Liver (tissue), 9 donors: ENCODE results near the gene PSMG4. TPM values are rescaled to one million over a fixed set of nuclear protein-coding genes. Genes with fewer than 3 reads are reported as not detected.

Source experiments
- DNase-seq: peaks from one replicate; pipeline ENCODE4 v3.0.0-alpha.2; 2017; ENCODE audit warnings: low spot score
- H3K27ac ChIP-seq, 2 donors: one replicate each; pipeline ENCODE4 v1.7.0; 2013; ENCODE audit warnings: inconsistent platforms in 2 of 2, low read length in 2 of 2, control low read depth in 1 of 2, low read depth in 1 of 2, mild to moderate bottlenecking in 1 of 2
- H3K27me3 ChIP-seq, 4 donors: one replicate each; pipeline versions ENCODE4 v1.6.1 to v1.7.0; 2013; ENCODE audit warnings: low read length in 3 of 4, inconsistent platforms in 1 of 4, mild to moderate bottlenecking in 1 of 4, moderate library complexity in 1 of 4; ENCODE audit not compliant: control insufficient read depth in 4 of 4, insufficient read depth in 4 of 4
- H3K36me3 ChIP-seq, 4 donors: one replicate each; pipeline versions ENCODE4 v1.6.1 to v1.7.0; 2013; ENCODE audit warnings: low read length in 3 of 4, mild to moderate bottlenecking in 3 of 4, low read depth in 1 of 4, moderate library complexity in 1 of 4; ENCODE audit not compliant: control insufficient read depth in 4 of 4, insufficient read depth in 3 of 4
- H3K4me1 ChIP-seq, 4 donors: one replicate each; pipeline versions ENCODE4 v1.6.1 to v1.7.0; 2013; ENCODE audit warnings: low read length in 3 of 4, mild to moderate bottlenecking in 3 of 4, moderate library complexity in 1 of 4; ENCODE audit not compliant: control insufficient read depth in 4 of 4, insufficient read depth in 4 of 4
- H3K4me3 ChIP-seq, 3 donors: one replicate each; pipeline versions ENCODE4 v1.6.1 to v1.7.0; 2013; ENCODE audit warnings: low read length in 3 of 3, control low read depth in 1 of 3, low read depth in 1 of 3, mild to moderate bottlenecking in 1 of 3
- H3K9ac ChIP-seq, 2 donors: one replicate each; pipeline ENCODE4 v1.7.0; 2013; ENCODE audit warnings: low read length in 2 of 2, mild to moderate bottlenecking in 2 of 2, moderate library complexity in 2 of 2, control low read depth in 1 of 2, low read depth in 1 of 2
- H3K9me3 ChIP-seq, 4 donors: one replicate each; pipeline versions ENCODE4 v1.6.1 to v1.7.0; 2013; ENCODE audit warnings: low read length in 3 of 4; ENCODE audit not compliant: control insufficient read depth in 4 of 4
- EGR1 ChIP-seq, 2 donors: IDR thresholded peaks; 2 replicates each; pipeline ENCODE4 v1.6.1; 2016 to 2018; ENCODE audit warnings: antibody characterized with exemption in 2 of 2, low read depth in 2 of 2
- FOXA1 ChIP-seq: IDR thresholded peaks from 2 replicates; pipeline ENCODE4 v1.6.1; 2016; ENCODE audit warnings: antibody characterized with exemption
- GABPA ChIP-seq, 2 donors: IDR thresholded peaks in 1 of 2; conservative IDR thresholded peaks in 1 of 2; 2 replicates each; pipeline ENCODE4 v1.6.1; 2016; ENCODE audit warnings: antibody characterized with exemption in 2 of 2, mild to moderate bottlenecking in 1 of 2, moderate library complexity in 1 of 2
- HNF4A ChIP-seq, 2 donors: conservative IDR thresholded peaks; 2 replicates each; pipeline ENCODE4 v1.6.1; 2016; ENCODE audit warnings: antibody characterized with exemption in 2 of 2, mild to moderate bottlenecking in 2 of 2
- HNF4G ChIP-seq: IDR thresholded peaks from 2 replicates; pipeline ENCODE4 v1.6.1; 2016; ENCODE audit warnings: antibody characterized with exemption
- JUND ChIP-seq, 2 donors: IDR thresholded peaks; 2 replicates each; pipeline ENCODE4 v1.6.1; 2016; ENCODE audit warnings: antibody characterized with exemption in 2 of 2
- MAX ChIP-seq: IDR thresholded peaks from 2 replicates; pipeline ENCODE4 v1.6.1; 2016; ENCODE audit warnings: antibody characterized with exemption
- NR2F2 ChIP-seq: IDR thresholded peaks from 2 replicates; pipeline ENCODE4 v1.6.1; 2016; ENCODE audit warnings: antibody characterized with exemption
- RAD21 ChIP-seq, 2 donors: IDR thresholded peaks; 2 replicates each; pipeline ENCODE4 v1.6.1; 2016; ENCODE audit warnings: antibody characterized with exemption in 2 of 2, mild to moderate bottlenecking in 2 of 2
- REST ChIP-seq: IDR thresholded peaks from 2 replicates; pipeline ENCODE4 v1.6.1; 2016; ENCODE audit warnings: antibody characterized with exemption, mild to moderate bottlenecking
- RXRA ChIP-seq, 2 donors: IDR thresholded peaks; 2 replicates each; pipeline ENCODE4 v1.6.1; 2017 to 2018; ENCODE audit warnings: antibody characterized with exemption in 2 of 2, mild to moderate bottlenecking in 1 of 2
- SP1 ChIP-seq: IDR thresholded peaks from 2 replicates; pipeline ENCODE4 v1.6.1; 2018; ENCODE audit warnings: antibody characterized with exemption, mild to moderate bottlenecking
- TAF1 ChIP-seq: conservative IDR thresholded peaks from 2 replicates; pipeline ENCODE4 v1.6.1; 2016; ENCODE audit warnings: antibody characterized with exemption, mild to moderate bottlenecking
- YY1 ChIP-seq: IDR thresholded peaks from 2 replicates; pipeline ENCODE4 v1.6.1; 2016; ENCODE audit warnings: antibody characterized with exemption, mild to moderate bottlenecking
- ZBTB33 ChIP-seq: IDR thresholded peaks from 2 replicates; pipeline ENCODE4 v1.6.1; 2016; ENCODE audit warnings: antibody characterized with exemption
- WGBS: extraction: QIAGEN DNeasy Blood & Tissue Kit; methylation state at CpG from one replicate; pipeline ENCODE4 v1.1.7; 2013; 5-methylcytosine and 5-hydroxymethylcytosine counted together
- polyA plus RNA-seq, 2 donors: library from polyadenylated mRNA; stranded (reverse) in 1 of 2; unstranded in 1 of 2; fragments of 200-250 nt in 1 of 2; fragments of >200 nt in 1 of 2; fragmentation: Nextera tagmentation in 1 of 2; extraction: Ambion mirVana in 1 of 2; gene quantifications; one replicate each; pipeline versions ENCODE4 v1.2.1 to v1.2.3, GENCODE V29; 2013 to 2015
- total RNA-seq, 2 donors: library from RNA; depleted of rRNA; stranded (reverse); fragments of >200 nt; gene quantifications; one replicate each; pipeline ENCODE4 v1.2.3, GENCODE V29; 2014
- donor health status: healthy.
- donor health status: healthy.
- donor health status: healthy.
- donor health status: healthy.
- donor health status: healthy.

PSMG4 gene
- total and polyA plus RNA-seq, 4 donors = 10.7 to 28.5 (median 15.1) TPM

GRCh38 chr6:3283241-3283640 is 24.5 kb downstream of the PSMG4 start:
- 95% methylated on average over 10 of the region's 10 CpGs for WGBS
- no peak overlapping the region for H3K4me3 ChIP-seq
- no peaks in the 10 kb centered on the region for H3K27me3 ChIP-seq
- H3K4me1 ChIP-seq = no peaks in the 10 kb centered on the region
- H3K9ac ChIP-seq = no peak overlapping the region
- DNase-seq = no peak
- peaks cover 2 to 41% (median 17%) of the 10 kb centered on the region in 4 donors for H3K36me3 ChIP-seq
- H3K9me3 ChIP-seq = no peaks in the 10 kb centered on the region
- H3K27ac ChIP-seq = no peak overlapping the region
- no peak for TF ChIP-seq HNF4G

- 95% methylated on average over 23 of the region's 23 CpGs for WGBS
- Histone ChIP-seq H3K9me3 (no peaks in the 10 kb centered on the region), H3K27ac (no peak overlapping the region), H3K4me1 (no peaks in the 10 kb centered on the region), H3K9ac (no peak overlapping the region), H3K27me3 (no peaks in the 10 kb centered on the region), H3K4me3 (no peak overlapping the region), H3K36me3 (peaks cover 2 to 38% (median 15%) of the 10 kb centered on the region in 4 donors)
- DNase-seq = no peak
- TF ChIP-seq SP1 (no peak), MAX (no peak), HNF4G (no peak), EGR1 (IDR thresholded peaks at IDR 0.05; ENCODE audit: low read depth in 2 of 2) (no peak)
Observed at GRCh38 chr6:3283641-3284435, 25.1 kb downstream of the PSMG4 start.

GRCh38 chr6:3284436-3284876 is 25.7 kb downstream of the PSMG4 start:
- Histone ChIP-seq H3K36me3 (peaks cover 2 to 38% (median 15%) of the 10 kb centered on the region in 4 donors), H3K9me3 (no peaks in the 10 kb centered on the region), H3K4me3 (no peak overlapping the region), H3K27ac (no peak overlapping the region), H3K9ac (no peak overlapping the region), H3K27me3 (no peaks in the 10 kb centered on the region), H3K4me1 (no peaks in the 10 kb centered on the region)
- 89% methylated on average over 17 of the region's 17 CpGs for WGBS
- DNase-seq = no peak
- TF ChIP-seq JUND (IDR thresholded peaks at IDR 0.05) (no peak), EGR1 (IDR thresholded peaks at IDR 0.05; ENCODE audit: low read depth in 2 of 2) (no peak), HNF4A (conservative IDR thresholded peaks at IDR 0.05) (no peak), TAF1 (no peak), RAD21 (IDR thresholded peaks at IDR 0.05) (no peak), FOXA1 (no peak), GABPA (IDR thresholded peaks at IDR 0.05 in 1 of 2, conservative IDR thresholded peaks at IDR 0.05 in 1 of 2) (no peak), YY1 (no peak), REST (no peak), MAX (no peak), RXRA (IDR thresholded peaks at IDR 0.05) (no peak), ZBTB33 (no peak), NR2F2 (no peak), SP1 (no peak)
